Gastroesophageal sphincter (tissue), 3 donors: ENCODE measurements around the gene CLOCK.

Source experiments
- EP300 ChIP-seq: sonication (generic); formaldehyde crosslinking; IDR thresholded peaks from one replicate; pipeline ENCODE4 v1.6.1; 2017; ENCODE audit warnings: antibody characterized with exemption, mild to moderate bottlenecking
- POLR2A ChIP-seq, 2 donors: fragments of 450-650 bp; IDR thresholded peaks; one replicate each; pipeline ENCODE4 v1.6.1; 2017; ENCODE audit warnings: antibody characterized with exemption in 2 of 2, mild to moderate bottlenecking in 2 of 2, moderate library complexity in 1 of 2
- POLR2AphosphoS5 ChIP-seq: sonication (generic); formaldehyde crosslinking; IDR thresholded peaks from one replicate; pipeline ENCODE4 v1.6.1; 2017; ENCODE audit warnings: antibody characterized with exemption
- TF ChIP-seq, protein P1 (sequence below), 4 experiments: fragments of 200-600 bp in 2 of 4; fragments of 450-650 bp in 2 of 4; sonication (generic) in 1 of 4; IDR thresholded peaks; one replicate each; pipeline ENCODE4 v1.5.1; 2017 to 2019; ENCODE audit warnings: antibody characterized with exemption in 4 of 4, mild to moderate bottlenecking in 2 of 4, moderate library complexity in 2 of 4

DNA sequence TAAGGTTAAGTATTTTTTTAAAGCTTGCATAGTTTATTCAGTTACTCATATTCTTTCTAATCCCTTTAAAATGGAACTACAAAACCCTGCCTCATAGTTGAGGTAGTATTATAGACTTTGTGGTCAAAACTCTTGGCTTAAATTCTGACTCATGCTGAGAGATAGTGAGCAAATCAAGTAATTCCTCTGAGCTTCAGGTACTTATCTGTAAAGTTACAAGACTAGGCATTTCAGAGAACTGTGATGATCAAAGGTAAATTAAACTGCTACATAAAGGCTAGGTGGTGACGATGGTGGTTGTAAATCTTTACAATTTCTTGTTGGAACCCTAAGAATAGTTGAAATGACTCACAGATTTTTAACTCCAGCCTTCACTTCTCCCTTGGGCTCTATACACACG, 3.2 kb upstream of the CLOCK start:
- TF ChIP-seq, protein P1, sequence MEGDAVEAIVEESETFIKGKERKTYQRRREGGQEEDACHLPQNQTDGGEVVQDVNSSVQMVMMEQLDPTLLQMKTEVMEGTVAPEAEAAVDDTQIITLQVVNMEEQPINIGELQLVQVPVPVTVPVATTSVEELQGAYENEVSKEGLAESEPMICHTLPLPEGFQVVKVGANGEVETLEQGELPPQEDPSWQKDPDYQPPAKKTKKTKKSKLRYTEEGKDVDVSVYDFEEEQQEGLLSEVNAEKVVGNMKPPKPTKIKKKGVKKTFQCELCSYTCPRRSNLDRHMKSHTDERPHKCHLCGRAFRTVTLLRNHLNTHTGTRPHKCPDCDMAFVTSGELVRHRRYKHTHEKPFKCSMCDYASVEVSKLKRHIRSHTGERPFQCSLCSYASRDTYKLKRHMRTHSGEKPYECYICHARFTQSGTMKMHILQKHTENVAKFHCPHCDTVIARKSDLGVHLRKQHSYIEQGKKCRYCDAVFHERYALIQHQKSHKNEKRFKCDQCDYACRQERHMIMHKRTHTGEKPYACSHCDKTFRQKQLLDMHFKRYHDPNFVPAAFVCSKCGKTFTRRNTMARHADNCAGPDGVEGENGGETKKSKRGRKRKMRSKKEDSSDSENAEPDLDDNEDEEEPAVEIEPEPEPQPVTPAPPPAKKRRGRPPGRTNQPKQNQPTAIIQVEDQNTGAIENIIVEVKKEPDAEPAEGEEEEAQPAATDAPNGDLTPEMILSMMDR (IDR thresholded peaks at IDR 0.05), result no peak
- TF ChIP-seq POLR2AphosphoS5 (no peak), POLR2A (IDR thresholded peaks at IDR 0.05) (no peak), EP300 (no peak)
